HG03354 (cell line): ENCODE results near the gene LIPT1.
"Not testable (repeated sequence)": the region's sequence is repeated elsewhere in the genome, so short reads cannot be mapped to it uniquely, and the experiment has no call there.

Source experiments
- ATAC-seq: cut with Tn5 transposase; IDR thresholded peaks from one replicate; pipeline ENCODE4 v1.9.1; 2021; ENCODE audit warnings: mild to moderate bottlenecking; ENCODE audit not compliant: unreplicated experiment, poor library complexity, severe bottlenecking

LIPT1 gene

DNA sequence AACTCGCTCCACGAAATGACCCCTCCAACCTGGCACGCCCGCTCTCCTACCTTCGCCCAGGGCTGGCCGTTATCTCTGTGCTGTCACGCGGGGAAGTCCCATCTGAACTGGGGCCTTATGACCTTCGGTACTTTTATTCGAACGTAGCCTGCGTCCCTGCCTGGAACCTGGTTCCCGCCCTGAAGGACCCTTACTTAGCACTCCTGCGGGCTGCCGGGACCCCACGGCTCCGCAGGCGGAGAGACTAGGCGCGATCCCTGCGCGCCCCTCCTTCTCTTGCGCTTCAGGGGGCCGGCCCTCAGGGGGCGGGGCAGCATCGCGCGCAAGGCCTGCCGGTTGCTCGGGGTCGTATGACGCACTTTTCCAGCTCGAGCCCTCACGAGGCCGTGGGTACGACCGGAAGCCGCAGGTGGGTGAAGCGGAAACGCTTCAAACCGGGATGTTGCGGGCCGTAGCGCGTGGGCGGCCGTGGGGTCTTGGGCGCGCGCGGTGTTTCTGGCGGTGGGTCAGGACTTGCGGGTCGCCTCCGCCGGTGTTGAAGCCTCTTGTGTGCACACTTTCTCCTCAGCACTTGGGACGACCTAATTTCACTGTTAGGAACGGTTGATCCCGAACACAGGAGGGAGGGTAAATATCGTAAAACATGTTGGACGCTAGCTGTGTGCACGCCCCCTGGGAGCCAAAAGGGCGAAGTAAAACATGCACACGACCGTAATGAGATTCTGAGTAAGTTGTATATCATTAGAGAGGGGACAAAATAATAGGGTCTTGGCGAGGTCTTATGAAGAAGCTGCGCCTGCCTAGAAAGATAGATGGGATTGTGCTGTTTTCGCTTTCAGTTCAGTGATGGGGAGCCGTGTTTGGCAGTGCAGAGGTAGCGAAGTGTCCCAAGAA is at the start of gene LIPT1, which contains the start of gene TSGA10:
TSS of gene LIPT1 (plus strand) at position 325 of the 894 bp plus-strand sequence. CDS start 6,991 bp downstream, outside the sequence.
TSS of gene TSGA10 (minus strand) at position 300 of the 894 bp plus-strand sequence. CDS start 45,503 bp downstream, outside the sequence.
- peak; percentile 97 for ATAC-seq

DNA sequence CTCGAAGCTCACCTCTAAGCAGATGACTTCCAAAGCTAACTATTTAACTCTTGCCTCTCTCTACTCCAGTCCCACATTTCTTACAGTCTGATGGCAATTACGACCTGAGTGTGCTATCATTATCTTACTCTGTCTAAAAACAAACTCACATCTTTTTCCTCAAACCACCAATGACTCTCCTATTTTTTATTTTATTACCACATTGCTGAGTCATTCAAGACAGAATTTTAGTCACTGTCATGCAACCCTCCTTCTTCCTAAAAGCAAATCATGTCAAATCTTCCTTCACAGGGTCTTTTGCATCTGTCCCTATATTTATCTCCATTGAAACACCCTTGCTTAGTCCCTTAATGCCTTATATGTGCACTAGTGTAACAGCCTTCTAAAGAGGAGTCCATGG is 47.9 kb upstream of the LIPT1 start:
- ATAC-seq, result no peak

DNA sequence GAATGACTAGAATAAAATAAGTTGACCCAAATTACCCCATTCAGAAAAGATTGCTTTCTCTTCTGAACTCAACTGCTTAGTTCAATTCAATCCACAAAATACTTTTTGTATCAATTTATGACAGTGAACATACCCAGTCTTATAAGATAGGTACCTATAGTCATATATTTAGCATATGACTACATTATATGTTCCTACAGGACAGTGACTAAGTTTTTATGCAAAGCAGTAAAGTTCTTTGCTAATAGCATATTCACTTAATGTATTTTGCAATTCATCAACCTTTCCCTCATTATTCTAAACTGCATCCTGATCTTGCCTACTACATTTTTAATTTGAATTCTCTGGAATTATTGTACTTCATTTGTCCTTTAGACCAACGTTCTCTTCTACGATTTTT is 43.5 kb upstream of the LIPT1 start:
- ATAC-seq, result no peak

DNA sequence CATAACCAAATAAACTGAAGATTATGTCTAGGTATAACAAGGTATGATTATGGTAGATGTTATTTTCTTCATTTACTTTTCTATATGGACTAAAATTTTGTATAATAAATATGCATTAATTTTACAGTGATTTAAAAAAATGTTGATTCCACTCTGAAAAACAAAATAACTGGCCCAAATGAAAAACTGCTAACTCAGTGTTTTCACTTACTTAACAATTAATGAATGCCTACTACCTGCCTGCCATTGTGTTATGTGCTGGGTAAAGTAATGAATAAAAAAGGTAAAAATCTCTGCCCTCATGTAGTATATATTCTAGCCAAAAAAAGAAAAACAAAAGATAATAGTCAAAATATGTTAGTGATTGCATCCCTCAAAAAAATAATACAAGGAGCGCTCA is 42.8 kb upstream of the LIPT1 start:
- no peak for ATAC-seq

DNA sequence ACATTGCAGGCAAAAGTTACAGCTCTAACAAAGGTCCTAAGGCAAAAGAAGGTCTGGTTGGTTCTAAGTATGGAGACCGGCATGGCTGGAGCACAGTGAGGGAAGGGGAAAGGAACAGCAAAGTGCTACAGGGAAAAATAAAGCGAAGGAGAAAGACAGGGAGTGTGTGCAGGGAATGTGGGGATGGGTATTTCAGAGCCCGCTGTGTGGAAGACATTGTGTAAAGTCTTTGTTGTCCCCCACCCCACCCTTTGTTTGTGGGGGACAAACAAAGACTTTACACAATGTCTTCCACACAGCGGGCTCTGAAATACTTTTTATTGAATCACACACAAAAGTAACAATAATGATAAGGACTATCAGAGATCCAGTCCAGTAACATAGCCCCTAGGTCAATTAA is 42.1 kb upstream of the LIPT1 start:
- no peak for ATAC-seq

DNA sequence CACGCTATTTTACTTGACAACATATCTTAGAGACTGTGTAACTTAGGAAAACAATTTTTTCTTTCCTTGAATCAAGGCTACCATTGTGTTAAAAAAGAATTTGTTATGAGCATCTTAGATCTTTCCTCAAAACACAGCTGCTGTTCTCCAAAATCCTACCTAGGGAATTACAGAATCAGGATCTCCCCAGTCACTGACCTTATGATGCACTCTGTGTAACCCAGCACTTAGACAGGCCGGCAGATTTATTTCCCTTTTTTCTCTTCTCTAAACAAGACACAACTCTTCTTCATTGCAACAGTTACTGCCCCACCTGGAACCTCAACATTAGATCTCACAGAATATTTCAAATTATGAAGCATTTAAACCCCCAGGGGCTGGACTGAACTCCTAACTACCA is 26.8 kb upstream of the LIPT1 start:
- ATAC-seq, result no peak

DNA sequence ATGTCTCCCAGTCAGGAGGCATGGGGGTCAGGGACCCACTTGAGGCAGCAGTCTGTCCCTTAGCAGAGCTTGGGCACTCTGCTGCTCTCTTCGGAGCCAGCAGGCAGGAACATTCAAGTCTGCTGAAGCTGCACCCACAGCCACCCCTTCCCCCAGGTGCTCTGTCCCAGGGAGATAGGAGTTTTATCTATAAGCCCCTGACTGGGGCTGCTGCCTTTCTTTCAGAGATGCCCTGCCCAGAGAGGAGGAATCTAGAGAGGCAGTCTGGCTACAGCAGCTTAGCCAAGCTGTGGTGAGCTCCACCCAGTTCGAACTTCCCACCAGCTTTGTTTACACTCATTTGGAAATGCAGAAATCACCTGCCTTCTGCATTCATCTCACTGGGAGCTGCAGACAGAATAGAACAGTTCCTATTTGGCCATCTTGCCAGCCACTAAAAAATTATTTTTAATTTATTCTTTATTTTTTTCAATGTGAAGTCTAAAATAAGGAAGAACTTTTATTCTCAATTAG is 19.7 kb upstream of the LIPT1 start:
- ATAC-seq, result not testable (repeated sequence)

DNA sequence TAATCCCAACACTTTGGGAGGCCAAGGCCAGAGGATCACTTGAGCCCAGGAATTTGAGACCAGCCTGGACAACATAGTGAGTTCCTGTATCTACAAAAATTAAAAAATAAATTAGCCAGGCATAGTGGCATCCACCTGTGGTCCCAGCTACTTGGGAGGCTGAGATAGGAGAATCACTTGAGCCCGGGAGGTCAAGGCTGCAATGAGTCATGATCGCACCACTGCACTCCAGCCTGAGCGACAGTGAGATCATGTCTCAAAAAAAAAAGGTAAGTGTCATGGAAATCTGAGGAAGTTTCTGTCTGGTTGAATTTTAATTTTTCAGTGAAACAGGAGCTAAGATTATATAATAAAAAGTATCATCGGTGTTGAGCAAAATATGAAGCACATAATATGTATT is 15.8 kb upstream of the LIPT1 start:
- ATAC-seq, result no peak

DNA sequence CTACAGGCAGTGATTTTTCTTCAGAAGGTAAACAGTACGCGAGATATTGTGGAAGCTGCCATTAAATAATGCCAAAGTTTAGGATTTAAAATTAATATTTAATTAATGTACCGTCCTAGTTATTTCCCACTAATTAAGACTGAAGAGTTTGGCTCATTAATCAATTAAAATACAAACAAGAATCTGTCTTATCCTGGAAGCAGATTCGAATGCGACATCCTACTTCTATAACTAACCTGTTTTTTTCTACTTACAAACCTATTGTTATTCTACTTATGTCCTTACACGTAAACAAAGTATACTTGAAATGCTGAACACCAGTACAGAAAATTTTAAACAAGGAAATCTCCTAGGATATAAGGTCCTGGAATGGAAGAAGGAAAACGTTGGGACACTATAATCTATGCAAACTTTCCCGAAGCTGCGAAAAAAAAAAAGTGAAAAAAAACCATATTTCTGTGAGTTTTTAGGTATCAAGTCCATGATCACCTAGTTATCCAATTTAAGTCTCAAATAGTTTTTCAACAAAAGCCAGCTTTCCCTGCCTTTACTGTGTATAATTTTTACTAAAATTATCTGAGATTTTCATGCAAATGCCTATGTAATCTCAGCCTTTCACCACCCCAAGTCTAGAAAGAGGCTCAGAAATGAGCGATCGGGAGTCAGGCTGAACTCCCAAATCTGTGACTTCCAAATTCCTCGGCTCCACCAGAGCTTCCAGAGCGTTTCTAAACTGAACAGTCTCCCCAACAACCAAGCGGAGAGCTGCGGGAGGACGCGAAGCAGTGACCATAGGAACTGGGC is 14.5 kb upstream of the LIPT1 start:
- ATAC-seq, result no peak

DNA sequence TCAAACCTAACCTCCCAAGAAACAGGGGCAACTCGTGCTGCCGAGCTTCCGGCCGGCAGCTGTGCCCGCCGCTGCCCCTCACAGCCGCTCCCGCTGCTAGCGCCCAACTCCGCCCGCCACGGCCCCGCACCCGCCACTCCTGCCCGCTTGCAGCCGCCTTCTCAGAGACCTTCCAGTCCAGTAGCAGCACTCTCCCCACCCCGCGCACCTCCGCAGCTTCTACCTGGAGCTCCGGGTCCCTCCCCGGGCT is 14.0 kb upstream of the LIPT1 start:
- ATAC-seq, result peak; percentile 33

DNA sequence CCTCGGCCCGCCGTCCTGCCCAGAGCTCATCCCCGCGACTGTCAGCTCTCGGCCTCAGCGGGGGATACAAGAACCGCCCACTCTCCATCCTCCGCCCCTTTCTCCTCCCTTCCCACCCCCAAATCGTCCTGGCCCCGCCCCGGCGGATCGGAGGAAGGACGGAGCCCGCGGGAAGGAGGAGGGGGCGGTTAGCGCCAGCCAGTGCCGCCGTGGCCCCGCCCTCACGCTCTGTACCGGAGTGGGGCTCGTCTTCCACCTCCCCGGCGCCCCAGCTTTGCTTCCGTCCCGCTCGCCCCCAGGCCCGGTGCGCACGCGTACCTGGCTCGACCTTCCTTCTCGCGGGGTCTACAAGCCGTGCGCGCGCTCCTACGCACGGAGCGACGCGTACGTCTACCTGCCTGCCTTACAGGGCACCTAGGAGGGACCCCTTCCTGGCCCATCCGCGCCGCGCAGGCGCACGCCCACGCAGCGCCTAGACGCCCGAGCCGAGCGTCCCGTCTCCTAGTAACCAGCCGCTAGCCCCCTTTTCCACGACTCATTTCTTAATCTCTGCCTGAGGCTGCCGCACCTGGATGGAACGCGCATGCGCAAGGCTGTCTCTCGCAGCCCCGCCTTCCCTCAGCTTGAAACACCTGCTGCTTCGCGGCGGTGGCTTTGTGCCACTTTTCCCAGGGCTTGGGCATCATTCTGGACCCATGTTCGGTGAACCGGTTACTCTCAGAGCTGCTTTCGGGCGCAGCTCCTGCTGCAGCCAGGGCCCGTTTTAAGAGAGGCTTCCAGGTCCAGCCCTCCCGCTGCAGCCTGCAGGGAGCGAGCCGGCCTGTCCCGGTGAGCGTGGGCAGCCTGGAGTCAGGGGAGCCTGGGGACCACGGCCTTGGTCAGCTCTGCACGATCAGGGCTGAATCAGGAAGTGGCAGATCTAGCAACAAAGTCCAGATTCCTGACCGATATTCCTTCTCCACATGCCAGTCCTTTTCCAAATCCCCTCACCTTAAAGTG is 13.4 kb upstream of the LIPT1 start, which contains the start of gene C2orf15:
TSS of gene C2orf15 (plus strand) at position 598 of the 999 bp plus-strand sequence. CDS start 8,852 bp downstream, outside the sequence.
- peak; percentile 89 for ATAC-seq

DNA sequence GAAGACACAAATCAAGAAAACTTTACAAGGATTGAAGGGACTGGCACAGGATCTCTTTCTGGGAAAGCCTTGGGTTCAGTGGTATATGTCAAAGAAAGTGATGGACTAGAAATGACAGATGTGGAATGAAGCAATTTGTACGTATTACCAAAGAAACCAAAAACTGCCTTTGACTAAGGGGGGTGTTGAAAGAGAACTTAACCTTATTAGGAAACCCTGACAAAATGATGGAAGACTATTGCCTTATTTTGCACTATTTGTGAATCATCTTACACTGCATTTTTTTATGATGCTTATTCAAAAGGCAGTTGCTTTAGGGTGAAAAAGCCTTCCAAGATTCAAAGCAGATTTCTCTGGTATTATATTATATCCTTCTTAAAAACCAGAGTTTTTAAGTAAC is 4.1 kb upstream of the LIPT1 start:
- ATAC-seq, result no peak

DNA sequence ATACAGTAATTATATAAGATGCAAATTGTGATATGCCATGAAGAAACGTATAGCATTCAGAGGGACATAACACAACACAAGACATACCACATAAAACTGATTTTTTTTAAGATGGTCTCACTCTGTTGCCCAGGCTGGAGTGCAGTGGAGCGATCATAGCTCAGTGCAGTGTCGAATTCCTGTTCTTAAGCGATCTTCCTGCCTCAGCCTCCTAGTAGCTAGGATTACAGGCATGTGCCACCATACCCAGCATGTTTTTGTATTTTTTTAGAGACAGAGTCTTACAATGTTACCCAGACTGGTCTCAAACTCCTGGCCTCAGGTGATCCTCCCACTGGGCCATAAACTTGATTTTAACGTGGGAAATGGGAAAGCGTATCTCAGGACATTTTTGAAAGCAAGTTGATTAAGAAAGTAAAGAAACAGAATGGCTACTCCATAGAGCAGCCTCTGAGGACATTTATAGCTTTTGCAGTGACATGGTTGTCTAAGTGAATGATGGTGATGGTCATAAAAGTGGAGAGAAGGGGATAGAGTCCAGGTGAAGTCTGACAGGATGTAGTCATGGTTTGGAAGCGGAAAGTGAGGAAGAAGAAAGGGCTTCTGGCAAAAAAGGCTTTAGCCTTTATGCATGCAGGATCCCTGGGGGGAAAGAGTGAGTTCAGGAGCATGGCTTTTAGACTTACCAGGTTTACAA is 2.4 kb upstream of the LIPT1 start:
- no peak for ATAC-seq

DNA sequence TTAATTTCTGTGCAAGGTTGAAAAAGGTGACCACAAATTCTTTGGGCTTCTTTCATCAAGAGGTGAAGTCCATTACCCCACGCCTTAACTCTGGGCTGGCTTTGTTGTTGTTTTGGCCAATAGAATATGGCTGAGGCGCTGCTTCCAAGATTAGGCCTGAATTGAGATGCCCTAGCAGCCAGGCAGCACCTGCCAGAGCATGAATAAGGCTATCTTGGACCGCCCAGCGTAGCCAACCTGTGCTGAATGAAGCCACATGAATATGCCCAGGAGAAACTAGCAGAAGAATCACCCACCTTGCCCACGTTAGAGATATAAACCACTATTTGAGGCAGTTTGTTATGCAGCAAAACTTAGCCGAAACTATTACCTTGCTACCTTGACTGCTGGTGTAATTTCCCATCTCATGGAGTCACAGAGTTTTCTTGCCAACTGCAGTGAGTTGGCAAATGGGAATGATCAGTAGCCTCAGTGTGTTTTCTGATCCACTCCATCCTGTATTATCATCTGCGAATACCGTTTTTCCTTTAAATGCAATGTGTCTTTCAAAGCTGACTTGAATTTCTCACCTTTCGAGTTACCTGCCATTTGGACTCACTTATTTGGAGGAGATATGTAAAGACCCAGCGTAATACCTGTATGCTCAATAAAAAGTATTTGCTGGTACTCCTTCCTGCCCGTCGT is 704 bp upstream of the LIPT1 start:
- no peak for ATAC-seq

DNA sequence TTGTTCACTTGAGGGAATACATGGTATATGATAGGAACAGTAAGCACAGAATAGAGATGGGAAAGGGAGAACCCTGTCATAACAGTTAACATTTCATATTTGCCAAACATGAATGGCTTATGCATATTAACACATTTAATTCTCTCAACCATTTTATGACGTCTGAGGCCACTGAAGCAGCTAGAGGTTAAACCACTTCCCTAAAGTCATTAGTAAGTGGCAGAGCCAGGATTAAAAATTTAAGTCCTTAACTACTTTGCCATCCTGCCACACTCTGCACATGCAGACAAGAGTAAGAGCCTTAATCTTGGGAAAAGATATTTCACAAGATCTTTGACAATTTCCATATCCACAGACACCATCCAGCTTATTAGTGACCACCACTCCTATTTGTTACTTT is 2.1 kb downstream of the LIPT1 start:
- ATAC-seq, result no peak

DNA sequence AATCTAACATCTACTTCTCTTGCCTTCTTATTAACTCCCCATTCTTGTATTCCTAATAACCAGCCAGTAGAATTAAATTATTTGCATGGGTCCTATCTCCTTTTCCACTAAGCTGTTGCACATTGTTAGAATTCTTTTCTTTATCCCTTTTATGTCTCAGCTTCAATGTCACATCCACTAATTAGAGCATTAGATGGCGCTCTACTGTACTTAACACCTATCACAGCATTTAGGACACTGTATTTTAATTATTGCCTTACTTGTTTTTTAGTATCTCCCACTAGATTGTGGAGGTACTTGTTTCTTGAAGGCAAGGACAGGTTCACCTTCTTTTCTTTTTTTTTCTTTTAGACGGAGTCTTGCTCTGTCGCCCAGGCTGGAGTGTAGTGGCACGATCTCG is 3.8 kb downstream of the LIPT1 start:
- no peak for ATAC-seq

DNA sequence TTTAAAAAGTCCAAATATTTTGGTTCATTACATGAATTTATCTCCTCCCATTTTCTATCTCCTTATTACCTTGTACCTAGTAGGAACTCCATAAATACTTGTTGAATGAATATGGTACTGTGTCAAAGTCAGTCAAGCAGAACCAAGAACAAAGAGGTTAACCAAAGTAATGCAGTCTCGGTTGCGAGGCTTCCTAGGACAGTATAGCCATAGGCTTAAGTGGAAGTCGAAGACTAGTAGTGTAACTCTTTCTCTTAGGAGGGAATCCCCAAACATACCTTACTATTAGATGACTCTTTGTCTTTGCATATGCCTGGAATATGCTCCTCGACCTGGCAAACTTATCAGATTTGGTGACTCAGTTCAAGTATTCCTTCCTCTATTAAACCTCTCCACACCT is 4.8 kb downstream of the LIPT1 start:
- no peak for ATAC-seq

DNA sequence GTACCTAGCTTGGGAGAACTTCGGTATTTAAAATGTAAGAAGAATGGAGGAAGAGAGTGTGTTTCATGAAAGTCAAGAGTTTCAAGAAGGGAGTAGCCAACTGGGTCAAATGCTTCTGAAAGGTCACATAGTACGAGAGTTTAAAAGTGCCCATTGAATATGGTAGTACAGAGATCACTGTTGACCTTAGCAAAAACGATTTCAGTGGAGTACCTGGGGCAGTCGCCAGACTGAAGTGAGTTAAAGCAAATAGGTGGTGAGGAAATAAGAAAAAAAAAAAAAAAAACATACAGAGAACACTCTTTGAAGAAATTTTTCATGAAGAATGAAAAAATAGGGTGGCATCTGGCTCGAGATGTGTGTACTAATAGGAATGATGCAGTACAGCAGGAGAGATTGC is 11.5 kb downstream of the LIPT1 start:
- ATAC-seq, result no peak
